Stimulated activated CD8-positive, alpha-beta memory T cell treated with anti-CD3 and anti-CD28 coated beads, Interleukin-2, amount 100 ng/mL, for 48 hours (primary cell): ENCODE results near the gene ITIH1.

ENCODE experiments used
- DNase-seq, 2 donors: peaks; one replicate each; pipeline ENCODE4 v3.0.0-alpha.2; 2020; ENCODE audit warnings: low read depth in 2 of 2

ITIH1 gene

DNA sequence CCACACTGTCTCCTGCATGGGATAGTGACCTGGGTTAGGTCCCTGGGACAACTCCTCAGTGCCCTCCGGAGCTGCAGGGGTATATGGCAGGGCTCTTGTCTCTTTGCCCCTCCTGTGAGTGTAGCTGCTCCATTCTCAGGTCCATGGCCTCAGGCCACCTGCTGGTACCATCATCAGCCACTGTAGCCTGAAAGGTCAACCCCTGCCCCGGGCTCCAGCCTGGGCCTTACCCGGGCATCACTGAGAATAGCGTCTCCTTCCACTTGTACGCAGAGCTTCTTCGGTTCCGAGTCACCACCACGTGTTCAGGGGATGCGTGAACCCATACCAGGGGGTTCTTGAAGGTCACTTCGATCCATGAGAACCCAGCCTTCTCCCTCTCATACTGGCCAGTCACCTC lies 39.3 kb downstream of the ITIH1 start:
- no peak for DNase-seq

DNA sequence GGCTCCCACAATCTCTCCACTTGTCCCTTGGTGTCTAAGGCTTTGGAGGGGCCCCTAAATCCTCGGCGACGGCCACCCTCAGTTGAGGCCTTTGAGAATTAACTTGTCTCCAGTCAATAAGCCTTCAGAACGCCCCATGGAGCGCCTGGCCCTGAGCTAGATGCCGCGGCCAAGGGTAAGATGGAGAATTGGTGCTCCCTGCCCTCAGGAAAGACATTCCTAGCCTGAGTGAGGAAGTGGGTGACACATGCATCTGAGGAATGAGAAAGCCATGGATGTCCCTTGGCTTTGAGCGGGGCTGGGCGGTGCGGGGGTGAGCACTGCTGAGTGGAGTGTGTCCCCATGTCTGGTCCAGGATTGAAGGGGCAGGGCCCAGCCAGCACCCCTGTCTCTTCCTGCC lies 39.8 kb downstream of the ITIH1 start:
- no peak for DNase-seq

DNA sequence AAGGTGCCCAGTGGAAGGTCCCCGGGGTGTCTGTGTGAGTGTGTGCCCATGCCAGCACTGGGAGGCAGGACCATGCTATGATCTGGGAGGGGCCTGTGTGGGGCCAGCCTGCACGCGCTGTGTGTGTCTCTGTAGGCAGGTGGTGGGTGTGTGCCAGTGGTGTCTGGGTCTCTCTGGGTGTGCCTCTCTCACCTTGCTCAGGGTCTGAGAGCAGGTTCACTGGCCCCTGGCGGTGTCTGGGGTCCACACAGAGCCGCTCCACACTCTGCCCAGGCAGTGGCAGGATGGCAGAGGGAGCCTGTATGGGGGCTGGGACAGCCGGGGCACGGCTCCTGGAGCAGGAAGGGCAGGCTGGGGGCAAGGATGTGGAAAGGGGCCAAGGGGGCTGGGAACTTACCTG lies 40.5 kb downstream of the ITIH1 start:
- no peak for DNase-seq

DNA sequence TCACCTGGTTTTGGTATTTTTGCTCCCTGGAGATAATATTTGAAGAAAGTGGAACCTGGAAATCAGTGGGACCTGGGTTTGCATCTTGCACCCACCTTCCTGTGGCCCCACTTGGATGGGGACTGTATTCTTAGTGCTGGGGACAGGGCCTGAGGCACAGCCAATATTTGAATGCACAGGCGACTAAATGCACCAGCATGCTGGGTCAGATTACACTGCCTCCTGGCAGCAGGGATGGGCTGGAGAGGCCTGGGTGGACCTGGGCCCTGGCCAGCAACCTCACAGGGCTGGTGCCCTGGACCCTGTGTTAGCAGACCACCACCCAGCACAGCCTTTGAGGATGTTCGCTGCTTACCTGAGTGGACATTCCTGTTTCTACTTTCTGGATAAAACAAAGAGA lies 42.5 kb downstream of the ITIH1 start:
- DNase-seq = no peak

DNA sequence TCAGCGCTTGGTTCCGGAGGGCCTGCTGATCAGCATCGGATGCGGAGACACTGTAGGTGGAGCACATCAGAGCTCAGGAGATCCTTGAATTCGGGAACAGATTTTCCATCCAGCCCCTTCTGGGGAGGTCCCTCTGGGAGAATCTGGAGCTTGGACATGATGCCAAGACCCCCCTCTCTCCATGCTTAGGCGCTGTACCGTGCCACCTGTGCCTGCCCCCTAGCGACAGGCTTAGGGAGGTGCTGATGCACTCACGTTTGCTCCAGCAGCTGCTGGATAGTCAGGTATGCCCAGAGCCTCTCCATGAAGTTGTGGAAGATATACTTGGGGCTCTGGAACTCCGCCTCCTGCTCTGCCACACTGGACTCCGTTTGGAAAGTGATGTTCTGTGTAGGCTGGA lies 43.3 kb downstream of the ITIH1 start:
- DNase-seq = peak in 1 of 2 donors; percentile 7

DNA sequence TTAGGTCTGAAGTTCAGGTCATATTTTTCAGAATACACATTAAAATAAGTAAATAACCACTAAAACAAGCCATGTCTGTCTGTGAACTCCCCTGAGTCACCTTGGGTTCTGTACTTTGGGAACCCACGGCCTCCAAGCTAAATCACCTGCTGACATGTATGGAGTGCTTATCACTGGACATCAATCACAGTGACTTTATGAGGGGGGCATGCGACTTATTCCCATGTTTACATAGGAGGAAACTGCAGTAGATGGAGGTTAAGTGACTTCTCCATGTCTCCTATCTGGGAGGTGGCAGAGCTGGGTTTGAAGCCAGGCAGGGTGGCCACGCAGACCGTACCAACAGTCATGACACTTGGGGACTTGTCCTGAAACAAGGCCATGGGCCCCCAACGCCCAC lies 45.0 kb downstream of the ITIH1 start:
- DNase-seq = no peak

DNA sequence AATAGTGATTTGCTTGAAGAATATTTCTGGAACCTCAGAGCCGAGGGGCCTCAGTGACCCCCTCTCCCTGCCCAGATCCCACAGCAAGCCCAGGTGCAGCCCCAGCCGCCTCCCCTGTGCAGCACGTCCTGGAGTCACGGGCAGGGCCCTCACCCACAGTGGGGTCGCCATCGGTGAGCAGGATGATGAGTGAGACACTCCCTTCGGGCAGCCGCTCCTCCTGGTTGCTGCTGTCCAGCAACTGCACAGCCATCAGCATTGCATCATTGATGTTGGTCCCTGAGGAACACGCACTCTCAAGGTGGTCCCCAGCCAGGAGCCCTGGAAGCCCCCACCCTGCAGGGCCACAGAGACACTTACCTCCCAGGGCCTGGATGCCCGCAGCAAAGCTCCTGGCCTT lies 46.6 kb downstream of the ITIH1 start:
- DNase-seq = no peak

DNA sequence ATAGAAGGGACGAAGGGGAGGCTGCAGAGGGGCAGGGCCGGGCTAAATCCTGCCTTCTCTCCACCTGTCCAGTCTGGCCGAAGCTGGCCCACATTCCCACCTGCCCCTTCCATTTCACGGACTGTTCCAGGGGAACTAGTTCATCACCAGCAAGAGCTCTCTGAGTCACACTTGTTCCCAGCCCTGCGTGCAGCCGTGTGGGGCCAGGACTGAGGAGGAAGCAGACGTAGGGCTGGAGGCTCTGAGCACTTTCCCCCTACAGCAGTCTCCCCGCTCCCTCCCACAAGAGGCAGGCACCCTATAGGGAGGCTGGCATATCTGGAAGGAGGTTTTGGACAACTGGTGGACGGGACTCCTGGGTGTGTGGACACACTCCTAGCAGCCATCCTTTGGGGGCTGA lies 50.0 kb downstream of the ITIH1 start:
- no peak for DNase-seq

DNA sequence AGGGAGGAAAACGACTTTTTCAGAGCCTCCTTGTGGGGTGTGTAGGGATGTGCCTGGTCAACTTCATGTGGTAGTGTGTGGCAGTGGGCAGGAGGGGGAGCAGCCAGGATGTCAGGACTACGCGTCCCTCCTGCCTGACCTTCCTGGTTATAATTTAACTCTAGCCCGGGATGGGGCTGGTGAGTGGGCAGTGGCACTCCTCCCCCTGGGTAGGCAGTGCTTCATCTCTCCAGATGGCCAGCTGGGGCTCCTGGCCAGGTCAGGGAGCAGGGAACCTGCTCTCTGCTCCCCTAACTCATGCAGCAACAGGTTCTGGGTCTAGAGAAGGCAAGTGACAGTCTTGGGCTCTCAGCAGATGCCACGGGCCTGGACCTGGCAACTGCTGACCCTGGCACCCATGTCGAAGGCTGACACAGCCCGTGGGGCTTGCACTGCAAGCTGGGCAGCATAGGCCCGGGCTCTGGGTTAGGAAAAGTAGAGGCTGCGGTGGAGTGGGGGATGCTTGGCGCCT lies 50.5 kb downstream of the ITIH1 start:
- no peak for DNase-seq

DNA sequence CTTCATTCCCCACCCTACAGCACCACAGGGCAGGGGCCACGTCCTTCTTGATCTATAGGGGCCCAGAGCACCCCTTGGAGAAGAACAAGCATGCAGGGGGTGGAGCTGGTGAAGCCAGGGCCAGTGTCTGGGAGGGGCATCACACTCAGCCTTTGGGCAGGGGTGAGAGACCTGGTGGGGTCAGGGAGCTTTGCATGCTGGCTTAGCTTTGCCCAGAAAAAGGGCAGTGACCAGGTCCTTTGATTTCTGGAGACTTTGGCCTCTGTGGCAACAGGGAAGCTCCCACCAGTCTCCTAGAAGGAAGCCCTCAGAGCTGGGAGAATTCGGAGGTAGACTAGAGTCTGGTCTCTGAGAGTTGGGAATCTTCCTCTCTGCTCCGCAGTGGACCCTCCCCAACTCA lies 52.1 kb downstream of the ITIH1 start:
- DNase-seq = no peak

DNA sequence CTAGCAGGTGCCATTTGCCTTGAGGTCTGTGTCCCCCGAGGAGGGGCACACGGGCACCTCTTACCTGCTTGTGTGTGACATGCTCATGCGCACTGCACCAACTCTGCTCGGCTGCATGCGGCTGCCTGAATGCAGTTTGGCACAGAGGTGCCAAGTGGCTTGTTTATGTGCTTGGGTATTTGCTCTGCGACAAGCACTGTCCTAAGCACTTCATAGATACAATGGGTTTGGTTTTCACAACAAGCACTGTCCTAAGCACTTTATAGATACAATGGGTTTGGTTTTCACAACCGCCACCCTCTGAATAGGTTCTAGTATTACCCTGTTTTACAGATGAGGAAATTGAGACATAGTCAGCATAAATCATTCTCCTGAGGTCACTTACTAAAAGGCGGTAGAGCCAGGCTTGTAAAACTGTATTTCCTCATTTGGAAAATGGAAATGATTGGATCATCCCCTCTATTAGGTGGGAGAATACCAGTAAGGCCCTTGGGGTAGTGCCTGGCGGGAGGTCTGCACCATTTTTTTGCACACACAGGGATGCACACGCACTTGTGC lies 52.6 kb downstream of the ITIH1 start:
- no peak for DNase-seq

DNA sequence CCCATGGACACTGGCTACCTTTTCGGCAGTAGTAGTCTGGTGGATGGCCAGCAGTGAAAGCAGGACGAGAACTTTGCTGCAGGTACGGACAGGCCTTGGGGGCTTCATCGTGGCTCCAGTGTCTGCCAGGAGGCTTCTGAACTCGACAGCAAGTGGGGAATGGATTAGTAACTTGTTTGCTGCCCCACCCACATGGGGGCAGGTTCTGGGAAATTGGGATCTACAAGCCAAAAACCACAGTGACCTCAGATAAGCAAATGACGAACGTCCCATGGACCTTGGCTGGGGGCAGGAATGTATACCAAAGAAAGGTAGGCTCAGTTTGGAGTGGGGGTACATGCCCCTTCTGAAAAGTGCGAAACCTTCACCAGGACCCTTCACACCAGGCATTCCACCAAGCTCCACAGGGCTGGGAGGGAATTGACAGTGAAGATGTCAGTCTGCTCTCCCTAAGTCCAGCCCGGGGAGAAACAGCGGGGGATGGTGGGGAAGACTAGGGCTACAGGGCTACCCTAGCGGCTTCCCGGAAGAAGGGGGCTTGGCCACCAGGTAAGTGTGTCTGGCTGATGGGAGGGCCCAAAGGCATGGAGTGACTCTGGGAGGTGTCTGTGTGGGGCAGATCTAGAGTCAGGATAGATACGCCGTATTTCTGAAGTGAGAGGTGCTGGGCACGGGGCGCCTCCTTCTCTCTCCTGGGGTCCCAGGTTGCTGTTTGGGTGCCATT lies 53.3 kb downstream of the ITIH1 start, which contains the start of gene ITIH4:
Gene ITIH4, minus strand, starts transcription at position 138 of the 724 bp plus-strand sequence. Its CDS starts 30 bp downstream, at position 108.
- no peak for DNase-seq

DNA sequence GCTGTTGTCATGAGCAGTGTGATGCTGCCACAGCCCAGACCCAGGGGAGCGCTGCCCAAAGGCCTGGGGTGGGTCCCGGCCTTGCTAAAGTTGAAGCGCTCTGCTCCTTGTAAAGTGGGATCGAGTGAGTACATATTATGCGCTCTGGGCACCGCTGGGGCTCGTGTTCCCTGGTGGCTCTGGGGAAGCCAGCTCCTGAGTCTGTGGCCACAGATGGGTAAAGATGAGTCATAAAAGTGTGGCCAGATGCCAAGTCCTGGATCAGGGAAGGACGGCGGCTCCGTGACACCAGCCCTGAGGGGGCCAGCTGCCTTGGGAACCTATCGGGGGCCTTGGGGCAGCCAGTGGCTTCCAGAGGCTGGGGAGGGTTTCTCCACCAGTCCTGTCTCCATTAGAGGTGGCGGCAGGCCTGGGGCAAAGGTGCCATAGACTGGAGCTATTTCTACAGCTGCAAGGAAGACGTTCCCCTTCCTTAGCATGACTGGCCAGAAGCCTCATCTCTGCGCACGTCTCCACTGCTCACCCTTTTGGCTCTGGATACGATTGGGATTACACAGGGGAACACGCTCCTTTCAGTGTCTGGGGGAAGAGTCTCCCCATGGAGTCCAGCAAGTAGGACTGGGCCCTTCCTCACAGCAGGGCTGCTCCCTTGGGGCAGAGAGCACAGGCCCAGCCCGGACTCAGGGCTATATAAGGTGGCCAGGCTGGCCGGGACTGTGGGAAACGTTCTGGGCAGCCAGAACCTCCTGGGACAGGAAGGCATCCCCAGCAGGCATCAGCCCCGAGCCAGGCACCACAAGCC lies 54.3 kb downstream of the ITIH1 start:
- no peak for DNase-seq

DNA sequence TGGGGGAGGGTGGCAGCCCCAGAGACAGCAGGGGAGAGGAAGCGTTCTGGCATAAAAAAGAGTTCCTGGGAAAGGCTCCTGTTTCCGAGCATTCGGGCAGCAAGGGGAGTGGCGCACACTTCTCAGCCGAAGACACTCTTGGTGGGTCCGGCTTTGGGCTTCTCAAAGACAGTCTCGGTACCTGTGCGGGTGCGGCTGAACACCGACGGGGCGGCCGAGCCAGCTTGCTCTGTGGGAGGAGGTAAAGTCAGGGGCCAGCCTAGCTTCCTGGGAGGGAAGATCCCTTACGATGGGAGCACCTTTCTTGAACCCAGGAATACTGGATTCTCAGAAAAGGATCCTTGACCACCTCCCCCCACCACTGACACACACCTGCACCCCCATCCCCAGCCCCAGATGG lies 55.8 kb downstream of the ITIH1 start:
- no peak for DNase-seq

DNA sequence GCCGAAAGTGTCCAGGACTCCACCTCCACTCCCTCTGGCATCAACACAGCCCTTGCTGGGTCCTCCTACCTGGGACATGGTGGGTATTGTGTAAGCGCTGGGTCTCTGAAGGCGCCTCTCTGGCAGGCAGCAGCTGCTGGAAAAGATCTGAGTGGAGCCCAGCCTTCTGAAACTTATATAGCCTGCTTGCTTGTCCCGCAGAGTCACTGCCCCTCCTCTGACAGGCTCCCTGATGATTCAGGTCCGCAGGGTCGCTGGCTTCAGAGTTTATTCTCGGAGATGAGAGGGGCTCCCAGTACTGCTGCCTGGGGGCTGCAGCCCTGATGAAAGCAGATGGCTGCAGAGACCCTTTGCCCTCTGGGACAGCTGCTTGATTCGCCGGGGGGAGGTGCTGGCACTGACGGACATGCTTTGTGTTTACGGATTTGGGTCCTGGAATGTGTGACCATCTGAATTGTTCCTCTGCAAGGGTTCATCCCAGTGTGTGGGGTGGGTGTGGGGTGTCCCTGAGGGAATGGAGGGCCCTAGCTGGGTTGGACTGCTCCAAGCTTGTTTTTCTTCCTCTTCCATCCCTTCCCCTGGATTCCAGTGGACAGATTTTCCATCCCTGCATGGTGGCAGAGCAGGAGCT lies 57.6 kb downstream of the ITIH1 start, which contains the start of gene MUSTN1:
Gene MUSTN1, minus strand, starts transcription at position 149 of the 631 bp plus-strand sequence. Its CDS starts 71 bp downstream, at position 78.
- no peak for DNase-seq

DNA sequence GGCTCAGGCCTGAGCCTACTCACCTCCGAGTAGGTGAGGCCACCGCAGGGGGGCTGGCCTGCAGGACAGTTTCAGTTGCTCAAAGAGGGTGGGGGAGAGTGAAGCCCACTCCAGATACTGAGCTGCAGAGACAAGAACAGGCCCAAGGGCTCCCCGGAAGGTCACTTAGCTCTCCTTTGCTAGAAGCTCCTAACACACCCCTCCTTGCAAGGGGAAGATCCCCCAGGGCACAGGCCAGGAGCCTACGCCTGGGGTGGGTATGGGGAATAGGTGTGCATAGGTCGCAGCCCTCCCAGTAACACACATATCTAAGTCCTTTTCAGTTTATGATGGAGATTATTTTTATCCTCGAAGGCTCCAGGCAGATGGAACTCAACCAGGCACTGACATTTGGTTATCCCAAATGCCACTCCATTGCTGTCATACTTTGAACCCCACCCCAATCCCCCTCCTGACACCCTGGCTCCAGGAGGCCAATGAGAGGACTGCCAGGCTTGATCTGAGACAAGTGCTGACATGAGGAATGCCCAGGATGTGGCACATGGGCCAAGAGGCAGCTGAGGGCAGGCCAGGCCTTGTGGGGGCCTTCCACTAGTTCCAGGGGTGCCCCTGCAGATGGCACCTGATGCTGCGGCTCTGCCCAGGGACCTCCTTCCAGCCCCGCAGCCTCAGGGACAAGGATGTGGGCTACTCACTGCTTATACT lies 58.5 kb downstream of the ITIH1 start:
- DNase-seq = no peak

DNA sequence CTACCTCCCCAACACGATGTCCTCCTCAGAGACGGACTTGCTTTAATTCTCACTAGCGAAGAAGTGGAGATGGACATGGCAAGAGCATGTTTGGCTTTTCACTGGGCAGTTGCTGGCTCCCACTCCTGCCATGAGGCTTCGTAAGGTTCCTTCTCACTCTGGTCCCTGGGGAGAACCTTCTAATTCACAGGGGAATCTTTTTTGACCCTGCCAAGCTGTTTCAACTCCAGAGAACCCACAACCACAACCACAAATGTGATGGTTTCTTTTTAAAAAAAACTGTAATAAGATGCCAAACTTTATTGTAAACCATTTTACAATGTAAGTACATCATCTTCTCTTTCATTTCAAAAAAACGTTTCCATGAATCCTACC lies 59.1 kb downstream of the ITIH1 start:
- no peak for DNase-seq

DNA sequence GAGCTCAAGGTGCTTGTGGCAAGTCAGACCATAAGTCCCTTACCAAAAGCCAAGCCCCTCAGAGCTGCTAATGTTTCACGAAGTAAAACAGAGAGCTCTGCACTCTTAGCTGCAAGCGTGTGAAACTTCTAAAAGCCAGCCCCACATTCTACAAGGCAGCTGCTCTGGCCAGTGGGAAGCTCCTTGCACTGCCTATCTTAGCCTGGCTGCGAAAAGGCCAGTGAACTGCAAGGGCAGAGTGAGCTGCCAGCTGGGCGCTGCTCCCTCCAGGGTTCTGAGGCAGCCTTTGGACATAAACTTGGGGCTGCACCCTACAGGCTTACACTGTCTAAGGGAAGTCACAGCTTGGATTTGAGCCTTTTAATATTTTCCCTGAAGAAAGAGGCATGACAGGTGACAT lies 59.6 kb downstream of the ITIH1 start:
- no peak for DNase-seq

DNA sequence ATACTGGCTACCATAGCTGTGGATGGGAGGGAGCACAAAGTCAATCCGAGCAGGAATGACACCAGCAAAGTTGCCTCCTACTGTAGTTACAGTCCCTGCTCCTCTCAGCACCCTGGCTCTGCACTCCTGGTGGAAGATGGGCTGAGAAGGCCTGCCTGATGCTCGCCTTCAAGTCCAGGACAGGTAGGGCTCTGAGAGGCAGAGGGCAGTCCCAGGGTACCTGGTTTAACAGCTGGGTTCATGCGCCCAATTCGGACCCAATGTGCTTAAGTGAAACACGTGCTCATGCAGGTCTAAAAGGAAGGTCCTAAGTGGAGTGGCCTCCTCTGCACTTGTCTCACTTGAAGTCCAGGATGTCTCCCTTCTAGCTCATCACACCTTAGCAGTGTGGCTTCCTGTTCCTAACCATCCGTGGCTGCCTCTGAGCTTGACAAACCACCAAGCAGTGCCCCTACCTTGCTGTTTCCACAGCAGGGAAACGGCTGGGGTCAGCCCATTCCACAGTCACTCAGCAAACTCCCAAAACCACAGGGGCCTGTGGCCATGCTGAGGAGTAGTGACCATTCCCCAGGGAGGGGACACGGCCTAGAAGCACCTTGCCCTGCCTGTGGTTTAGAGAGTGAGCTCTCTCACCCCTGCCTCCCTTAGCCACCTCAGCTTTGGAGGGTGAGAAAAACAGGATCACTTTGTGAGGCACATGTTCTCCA lies 61.3 kb downstream of the ITIH1 start:
- no peak for DNase-seq

DNA sequence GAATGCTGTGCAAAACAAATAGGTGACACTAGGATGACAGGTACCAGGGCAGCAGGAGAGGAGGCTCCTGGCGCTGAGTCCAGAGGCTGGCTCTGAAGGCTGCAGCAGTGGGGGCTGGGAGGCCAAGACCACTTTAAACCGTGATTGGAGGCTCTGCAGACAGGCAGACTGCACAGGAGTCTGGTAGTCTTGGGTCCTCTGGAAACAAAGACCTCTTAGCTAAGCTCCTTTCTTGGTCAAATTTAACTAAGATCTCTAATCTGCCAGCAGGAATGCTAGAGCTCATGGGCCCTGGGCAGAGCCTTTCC lies 61.8 kb downstream of the ITIH1 start:
- DNase-seq = no peak

DNA sequence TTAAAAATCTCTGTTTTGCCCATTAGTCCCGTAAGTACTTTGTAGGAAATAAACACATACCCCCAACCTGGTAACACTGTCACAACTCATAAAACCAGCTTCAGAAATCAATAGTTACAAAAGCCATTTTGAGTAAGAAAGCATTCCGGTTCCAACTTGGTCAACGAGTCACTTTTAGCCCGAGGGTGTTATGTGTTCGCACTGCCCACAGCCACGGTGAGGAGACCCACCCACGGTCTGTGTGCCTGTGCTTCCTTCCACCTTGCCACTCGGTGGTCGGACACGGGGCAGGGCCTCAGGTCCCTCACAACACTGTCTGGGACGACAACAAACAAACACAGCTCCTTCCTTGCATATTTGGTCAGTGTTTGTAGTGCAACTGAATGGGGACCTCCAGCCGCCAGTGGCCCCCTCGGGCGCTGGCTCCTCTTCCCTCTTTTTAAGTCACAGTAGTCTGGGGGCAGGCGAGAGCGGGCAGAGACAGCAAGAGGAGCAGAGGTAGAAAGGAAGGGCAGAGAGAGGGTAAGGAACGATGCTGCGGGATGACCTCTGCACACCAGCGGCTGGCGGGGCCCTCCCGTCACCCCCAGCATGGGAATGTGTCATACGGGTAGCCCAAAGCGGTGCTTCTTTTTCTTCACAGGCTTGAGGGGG lies 62.6 kb downstream of the ITIH1 start:
- DNase-seq = no peak
